ENCODE results near the gene PAPOLB. TPM values are rescaled to one million over a fixed set of nuclear protein-coding genes. Genes with fewer than 3 reads are reported as not detected.

PAPOLB gene
- total RNA-seq, 1 donor from 2014 or later: 0.08 TPM

DNA sequence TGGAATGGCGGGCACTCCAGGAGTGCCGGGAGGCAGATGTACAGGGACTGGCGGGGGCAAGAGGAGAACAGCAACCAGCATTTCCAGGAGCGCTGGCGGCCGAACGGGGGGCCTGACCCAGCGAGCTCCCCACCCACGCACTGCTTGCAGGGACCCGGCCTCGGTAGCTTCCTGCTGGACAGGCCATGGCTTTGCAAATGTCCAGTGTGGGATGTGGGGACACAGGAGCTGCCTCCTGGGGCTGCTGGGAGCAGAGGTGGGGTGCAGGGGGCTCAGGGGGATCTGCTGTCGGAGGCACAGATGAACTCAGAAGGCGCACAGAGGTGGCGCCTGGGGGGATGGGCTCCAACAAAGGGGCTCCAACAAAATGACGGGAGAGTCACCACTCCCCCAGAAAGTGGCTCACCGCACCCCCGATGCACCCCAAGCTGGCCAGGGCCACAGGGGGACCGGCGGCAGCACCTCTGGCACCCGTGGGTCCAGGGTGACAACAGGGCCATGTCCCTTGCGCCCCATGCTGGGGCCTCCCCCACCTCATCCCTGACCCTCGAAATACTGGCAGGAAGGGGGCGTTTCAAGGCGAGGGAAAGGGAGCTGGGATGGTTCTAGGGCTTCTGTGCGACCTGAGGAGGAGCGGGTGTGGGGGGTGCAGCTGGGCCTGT, 45.3 kb downstream of the PAPOLB start:
- no peak for ATAC-seq
- DNase-seq (ENCODE audit: missing footprints): no peak
- intact Hi-C loops (cut with DNase I): no loop called here

DNA sequence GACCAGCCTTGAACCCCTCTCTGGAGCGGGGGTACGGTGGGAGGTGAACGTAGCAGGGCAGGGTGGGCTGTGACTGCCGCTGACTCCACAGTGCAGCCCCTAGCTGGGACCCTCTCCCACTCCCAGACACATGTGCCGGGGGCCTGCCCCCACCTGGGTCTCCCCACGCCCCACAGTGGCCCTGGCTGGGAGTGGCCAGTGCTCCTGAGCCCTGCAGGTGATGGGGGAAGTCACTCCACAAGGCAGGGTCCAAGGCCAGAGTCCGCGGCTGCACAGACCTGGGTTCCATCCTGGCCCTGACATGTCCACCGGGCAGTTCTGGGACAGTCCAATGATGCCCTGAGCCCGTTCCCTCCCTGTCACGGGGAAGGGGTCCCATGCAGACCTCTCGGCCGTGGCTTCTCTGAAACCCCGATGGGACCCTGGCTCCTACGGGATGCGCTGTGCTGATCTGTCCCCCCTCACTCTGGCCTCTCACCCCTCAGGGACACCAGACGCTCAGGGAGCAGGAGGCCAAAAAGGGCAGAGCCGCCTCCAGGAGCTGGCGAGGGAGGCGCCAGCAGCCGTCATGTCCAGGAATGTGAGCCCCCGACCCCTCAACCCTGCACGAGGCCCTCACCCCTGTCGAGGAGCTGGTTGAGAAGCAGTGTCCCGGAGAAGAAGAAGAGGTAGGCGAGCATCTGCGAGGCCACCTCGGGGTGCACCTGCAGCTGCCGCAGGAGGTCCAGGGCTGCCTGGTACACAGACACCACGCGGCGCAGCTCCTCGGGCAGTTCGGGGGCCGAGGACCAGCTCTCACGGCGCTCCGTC, 46.0 kb downstream of the PAPOLB start:
- ATAC-seq (no peak), DNase-seq (ENCODE audit: missing footprints) (no peak)
- intact Hi-C loops (cut with DNase I): no loop called here

DNA sequence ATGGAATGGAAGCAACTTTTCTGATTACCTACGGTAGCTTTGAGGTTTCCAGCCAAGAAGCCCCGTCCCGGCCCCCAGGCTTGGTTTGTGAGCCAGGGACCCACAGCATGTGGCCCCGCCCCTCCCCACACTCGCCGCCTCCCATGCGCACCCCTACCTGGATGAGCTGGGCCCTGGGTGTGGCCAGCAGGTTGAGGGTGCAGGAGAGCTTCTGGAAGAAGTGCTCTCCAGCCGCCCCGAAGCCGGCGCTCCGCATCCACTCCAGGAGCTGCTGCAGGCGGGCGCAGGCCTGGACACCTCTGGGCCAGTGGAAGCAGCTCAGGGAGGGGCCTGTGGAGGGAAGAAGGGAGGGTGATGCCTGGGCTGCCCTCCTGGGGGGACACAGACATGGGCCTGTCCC, 46.7 kb downstream of the PAPOLB start:
- ATAC-seq (no peak), DNase-seq (ENCODE audit: missing footprints) (no peak)
- intact Hi-C loops (cut with DNase I): no loop called here

DNA sequence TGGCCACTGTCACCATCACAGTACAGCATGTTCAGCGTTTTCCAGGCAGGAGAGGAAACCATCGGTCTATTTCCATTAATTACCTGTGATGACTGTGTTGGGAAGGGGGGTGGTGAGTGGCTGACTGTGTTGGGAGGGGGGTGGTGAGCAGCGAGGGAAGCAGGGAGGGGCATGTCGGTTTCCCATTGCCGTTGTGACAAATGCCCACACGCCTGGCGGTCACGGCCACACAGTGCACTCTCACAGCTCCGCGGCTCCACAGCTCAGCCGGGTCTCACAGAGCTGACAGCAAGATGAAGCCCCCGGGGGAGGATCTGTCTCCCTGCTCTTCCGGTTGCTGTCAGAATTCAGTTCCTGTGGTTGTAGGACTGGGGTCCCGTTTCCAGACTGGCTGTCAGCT, 47.4 kb downstream of the PAPOLB start:
- intact Hi-C loops (cut with DNase I): no loop called here
- ATAC-seq (no peak), DNase-seq (ENCODE audit: missing footprints) (no peak)

DNA sequence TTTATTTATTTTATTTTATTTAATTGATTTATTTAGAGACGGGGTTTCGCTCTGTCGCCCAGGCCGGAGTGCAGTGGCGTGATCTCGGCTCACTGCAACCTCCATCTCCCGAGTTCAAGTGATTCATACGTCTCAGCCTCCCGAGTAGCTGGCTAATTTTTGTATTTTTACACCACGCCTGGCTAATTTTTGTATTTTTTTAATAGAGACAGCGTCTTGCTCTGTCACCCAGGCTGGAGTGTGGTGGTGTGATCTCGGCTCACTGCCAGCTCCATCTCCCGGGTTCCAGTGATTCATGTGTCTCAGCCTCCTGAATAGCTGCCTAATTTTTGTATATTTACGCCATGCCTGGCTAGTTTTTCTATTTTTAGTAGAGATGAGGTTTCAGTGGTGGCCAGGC, 52.2 kb downstream of the PAPOLB start:
- DNase-seq (ENCODE audit: missing footprints): no peak
- intact Hi-C loops (cut with DNase I): no loop called here
- ATAC-seq: no peak

DNA sequence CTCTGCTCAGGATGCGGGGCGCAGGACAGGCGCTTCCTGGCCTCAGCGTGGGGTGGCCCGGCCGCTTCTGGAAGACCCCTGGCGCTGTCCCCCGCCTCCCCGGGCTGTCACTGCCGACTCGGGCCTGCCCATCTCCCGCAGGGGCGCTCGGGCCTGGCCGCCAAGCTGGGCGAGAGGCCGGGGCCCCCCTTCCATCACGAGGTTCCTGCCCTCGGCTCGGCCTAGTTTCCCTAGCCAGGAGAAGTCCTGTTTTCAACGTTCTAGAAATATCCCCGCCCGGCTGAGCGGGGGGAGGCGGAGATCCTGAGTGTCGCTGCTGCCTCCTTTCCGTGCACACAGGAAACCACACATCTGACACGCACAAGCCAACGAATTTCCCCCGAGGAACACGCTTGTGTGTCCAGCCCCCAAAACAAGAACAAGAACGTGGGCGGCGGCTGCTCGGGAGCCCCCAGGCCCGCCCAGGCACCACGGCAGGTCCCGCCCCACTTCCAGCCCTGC, 52.7 kb downstream of the PAPOLB start:
- no peak for DNase-seq (ENCODE audit: missing footprints)
- intact Hi-C loops (cut with DNase I): no loop called here

DNA sequence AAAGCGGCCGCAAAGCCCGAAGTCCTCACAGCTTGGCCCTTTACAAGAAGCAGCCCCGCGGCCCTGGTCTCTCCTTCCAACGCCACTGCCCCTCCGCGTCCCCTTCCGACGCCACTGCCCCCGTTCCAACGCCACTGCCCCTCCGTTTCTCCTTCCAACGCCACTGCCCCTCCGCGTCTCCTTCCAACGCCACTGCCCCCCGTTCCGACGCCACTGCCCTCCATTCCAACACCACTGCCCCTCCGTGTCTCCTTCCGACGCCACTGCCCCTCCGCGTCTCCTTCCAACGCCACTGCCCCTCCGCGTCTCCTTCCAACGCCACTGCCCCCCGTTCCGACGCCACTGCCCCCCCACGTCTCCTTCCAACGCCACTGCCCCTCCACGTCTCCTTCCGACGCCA, 53.3 kb downstream of the PAPOLB start:
- intact Hi-C loops (cut with DNase I): no loop called here
- no peak for ATAC-seq
- no peak for DNase-seq (ENCODE audit: missing footprints)

More for the DNA sequence above, 52.7 kb downstream of the PAPOLB start:
- ATAC-seq: peak; percentile 26

DNA sequence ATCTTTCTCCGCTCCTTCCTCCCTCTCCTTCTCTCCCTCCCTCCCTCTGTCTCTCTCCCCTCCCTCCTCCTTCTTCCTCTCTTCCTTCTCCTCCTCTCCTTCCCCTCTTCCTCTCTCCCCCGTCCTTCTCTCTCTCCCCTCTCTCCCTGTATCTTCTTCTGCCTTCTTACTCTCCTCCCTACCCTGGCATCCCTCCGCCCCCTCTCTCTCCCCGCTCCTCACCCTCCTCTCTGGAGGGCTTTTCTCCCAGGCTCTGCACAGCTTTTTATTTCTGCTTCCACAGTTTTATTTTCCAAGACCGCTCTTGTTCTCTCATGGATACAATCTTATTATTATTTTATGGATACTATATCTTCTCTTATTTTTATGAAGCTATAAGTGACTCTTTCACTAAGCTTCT, 53.8 kb downstream of the PAPOLB start:
- intact Hi-C loops (cut with DNase I): no loop called here
- no peak for DNase-seq (ENCODE audit: missing footprints)
- no peak for ATAC-seq

Other genes starting within 250 kb of the PAPOLB start
- gene FOXK1, start 179.7 kb downstream of the PAPOLB start, total RNA-seq: 16.8 TPM
- 14.4 TPM for gene AP5Z1, start 86.4 kb downstream of the PAPOLB start, total RNA-seq
- 3.9 TPM for gene RADIL, start 21.7 kb upstream of the PAPOLB start, total RNA-seq
- gene MMD2, start 97.2 kb upstream of the PAPOLB start, total RNA-seq: not detected
- gene RBAK, start 183.8 kb upstream of the PAPOLB start, total RNA-seq: 7.3 TPM

Measured in Right ventricle myocardium inferior (tissue), 1 donor.